ENCODE measurements around the gene ZNF664.
A peak's percentile ranks its signal among the peaks of the same experiment; 100 is the strongest.

The ZNF664 gene

GRCh38 chr12:124047045-124047566 lies 74.1 kb downstream of the ZNF664 start:
- Histone ChIP-seq H3K4me1 (ENCODE audit: control insufficient read depth in 5 of 5, insufficient read depth in 5 of 5, low read length in 5 of 5) (no peaks in the 10 kb centered on the region), H3K4me3 (ENCODE audit: low read depth in 1 of 5, low read length in 5 of 5) (no peak overlapping the region), H3K27me3 (ENCODE audit: control insufficient read depth in 5 of 5, insufficient read depth in 4 of 5, low read length in 5 of 5) (no peaks in the 10 kb centered on the region), H3K9me3 (ENCODE audit: control insufficient read depth in 5 of 5, low read length in 5 of 5) (peaks cover 0 to 22% (median 16%) of the 10 kb centered on the region in 5 donors), H3K36me3 (ENCODE audit: control insufficient read depth in 5 of 5, insufficient read depth in 5 of 5, low read length in 5 of 5) (no peaks in the 10 kb centered on the region), H3K27ac (ENCODE audit: low read depth, low read length) (no peak overlapping the region), H3K9ac (ENCODE audit: low read length in 5 of 5) (no peak overlapping the region)

DNA sequence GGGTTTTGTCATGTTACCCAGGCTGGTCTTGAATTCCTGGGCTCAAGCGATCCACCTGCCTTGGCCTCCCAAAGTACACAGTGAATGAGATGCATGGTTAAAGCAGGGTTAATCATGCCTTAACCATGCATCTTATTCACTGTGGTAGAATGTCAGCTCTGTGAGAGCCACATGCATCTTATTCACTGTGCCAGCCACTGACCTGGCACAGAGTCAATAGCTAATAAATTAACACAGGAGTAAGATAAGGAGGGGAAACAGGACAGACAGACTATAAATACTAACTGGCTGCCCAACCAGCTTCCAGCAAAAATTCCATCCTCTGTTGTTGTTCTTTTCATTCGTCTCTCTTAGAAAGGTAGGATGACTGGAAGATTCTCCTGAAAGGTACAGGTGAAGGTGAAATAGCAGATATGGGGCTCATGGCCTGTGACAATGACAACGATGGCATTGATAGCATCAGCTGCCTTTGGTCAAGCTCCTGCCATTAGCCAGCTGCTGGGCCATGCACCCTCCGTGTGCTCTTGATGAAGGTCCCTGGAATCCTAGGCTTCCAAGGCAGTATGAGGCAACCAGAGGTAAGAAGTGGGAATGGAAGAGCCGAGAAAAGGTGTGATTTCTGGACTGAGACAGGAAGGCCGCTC lies 76.6 kb downstream of the ZNF664 start:
- H3K36me3 ChIP-seq (ENCODE audit: control insufficient read depth in 5 of 5, insufficient read depth in 5 of 5, low read length in 5 of 5), result no peaks in the 10 kb centered on the region
- H3K4me1 ChIP-seq (ENCODE audit: control insufficient read depth in 5 of 5, insufficient read depth in 5 of 5, low read length in 5 of 5), result peaks cover 0 to 6% (median 6%) of the 10 kb centered on the region in 5 donors

GRCh38 chr12:124053851-124054250 lies 80.8 kb downstream of the ZNF664 start:
- Histone ChIP-seq H3K9me3 (ENCODE audit: control insufficient read depth in 5 of 5, low read length in 5 of 5) (peaks cover 0 to 2% (median 0%) of the 10 kb centered on the region in 5 donors), H3K27me3 (ENCODE audit: control insufficient read depth in 5 of 5, insufficient read depth in 4 of 5, low read length in 5 of 5) (no peaks in the 10 kb centered on the region), H3K9ac (ENCODE audit: low read length in 5 of 5) (peak overlapping the region in 2 of 5 donors; percentile 10 to 11), H3K36me3 (ENCODE audit: control insufficient read depth in 5 of 5, insufficient read depth in 5 of 5, low read length in 5 of 5) (no peaks in the 10 kb centered on the region), H3K4me3 (ENCODE audit: low read depth in 1 of 5, low read length in 5 of 5) (no peak overlapping the region), H3K27ac (ENCODE audit: low read depth, low read length) (no peak overlapping the region), H3K4me1 (ENCODE audit: control insufficient read depth in 5 of 5, insufficient read depth in 5 of 5, low read length in 5 of 5) (peaks cover 0 to 6% (median 6%) of the 10 kb centered on the region in 5 donors)

More for the DNA sequence above, 76.6 kb downstream of the ZNF664 start:
- Histone ChIP-seq H3K27me3 (ENCODE audit: control insufficient read depth in 5 of 5, insufficient read depth in 4 of 5, low read length in 5 of 5) (no peaks in the 10 kb centered on the region), H3K9ac (ENCODE audit: low read length in 5 of 5) (no peak overlapping the region), H3K9me3 (ENCODE audit: control insufficient read depth in 5 of 5, low read length in 5 of 5) (peaks cover 0 to 22% (median 16%) of the 10 kb centered on the region in 5 donors), H3K27ac (ENCODE audit: low read depth, low read length) (no peak overlapping the region), H3K4me3 (ENCODE audit: low read depth in 1 of 5, low read length in 5 of 5) (no peak overlapping the region)

DNA sequence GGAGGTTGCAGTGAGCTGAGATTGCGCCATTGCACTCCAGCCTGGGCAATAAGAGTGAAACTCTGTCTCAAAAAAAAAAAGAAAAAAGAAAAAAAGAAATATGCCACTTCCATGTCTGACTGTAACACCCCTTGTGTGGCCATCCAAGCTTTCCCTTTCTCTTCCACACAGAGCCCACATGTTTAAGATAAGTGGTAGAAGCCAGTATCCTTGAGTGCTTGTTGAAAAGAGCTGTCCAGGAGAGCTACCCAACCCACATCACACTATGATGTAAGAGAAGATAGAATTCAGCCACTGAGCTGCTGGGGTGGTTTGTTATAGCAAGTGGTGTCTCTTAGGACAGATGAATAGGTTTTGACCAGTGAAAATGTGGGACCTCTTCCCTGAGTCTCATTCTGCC lies 82.1 kb downstream of the ZNF664 start:
- H3K27me3 ChIP-seq (ENCODE audit: control insufficient read depth in 5 of 5, insufficient read depth in 4 of 5, low read length in 5 of 5), result no peaks in the 10 kb centered on the region
- no peak overlapping the region for H3K27ac ChIP-seq (ENCODE audit: low read depth, low read length)
- H3K9me3 ChIP-seq (ENCODE audit: control insufficient read depth in 5 of 5, low read length in 5 of 5), result peaks cover 0 to 3% (median 0%) of the 10 kb centered on the region in 5 donors
- H3K4me3 ChIP-seq (ENCODE audit: low read depth in 1 of 5, low read length in 5 of 5), result no peak overlapping the region
- H3K4me1 ChIP-seq (ENCODE audit: control insufficient read depth in 5 of 5, insufficient read depth in 5 of 5, low read length in 5 of 5), result peaks cover 0 to 6% (median 6%) of the 10 kb centered on the region in 5 donors
- no peak overlapping the region for H3K9ac ChIP-seq (ENCODE audit: low read length in 5 of 5)
- H3K36me3 ChIP-seq (ENCODE audit: control insufficient read depth in 5 of 5, insufficient read depth in 5 of 5, low read length in 5 of 5), result no peaks in the 10 kb centered on the region

DNA sequence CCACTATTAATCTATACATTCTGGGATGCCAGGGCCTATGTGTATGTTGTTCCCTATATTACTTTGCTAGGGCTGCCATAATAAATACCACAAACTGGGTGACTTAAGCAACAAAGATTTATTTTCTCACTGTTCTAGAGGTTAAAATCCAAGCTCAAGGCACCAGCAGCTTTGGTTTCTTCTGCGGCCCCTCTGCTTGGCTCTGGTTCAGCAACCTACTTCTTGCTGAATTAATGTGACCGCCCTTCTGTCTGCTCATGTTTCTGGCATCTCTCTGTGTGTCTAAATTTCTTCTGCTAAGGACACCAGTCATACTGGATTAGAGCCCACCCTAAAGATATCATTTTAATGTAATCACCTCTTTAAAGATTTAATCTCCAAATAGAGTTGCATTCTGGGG lies 84.7 kb downstream of the ZNF664 start:
- Histone ChIP-seq H3K9ac (ENCODE audit: low read length in 5 of 5) (no peak overlapping the region), H3K4me1 (ENCODE audit: control insufficient read depth in 5 of 5, insufficient read depth in 5 of 5, low read length in 5 of 5) (peaks cover 0 to 6% (median 6%) of the 10 kb centered on the region in 5 donors), H3K4me3 (ENCODE audit: low read depth in 1 of 5, low read length in 5 of 5) (no peak overlapping the region), H3K27me3 (ENCODE audit: control insufficient read depth in 5 of 5, insufficient read depth in 4 of 5, low read length in 5 of 5) (no peaks in the 10 kb centered on the region), H3K9me3 (ENCODE audit: control insufficient read depth in 5 of 5, low read length in 5 of 5) (peaks cover 0 to 3% (median 0%) of the 10 kb centered on the region in 5 donors), H3K36me3 (ENCODE audit: control insufficient read depth in 5 of 5, insufficient read depth in 5 of 5, low read length in 5 of 5) (no peaks in the 10 kb centered on the region), H3K27ac (ENCODE audit: low read depth, low read length) (no peak overlapping the region)

DNA sequence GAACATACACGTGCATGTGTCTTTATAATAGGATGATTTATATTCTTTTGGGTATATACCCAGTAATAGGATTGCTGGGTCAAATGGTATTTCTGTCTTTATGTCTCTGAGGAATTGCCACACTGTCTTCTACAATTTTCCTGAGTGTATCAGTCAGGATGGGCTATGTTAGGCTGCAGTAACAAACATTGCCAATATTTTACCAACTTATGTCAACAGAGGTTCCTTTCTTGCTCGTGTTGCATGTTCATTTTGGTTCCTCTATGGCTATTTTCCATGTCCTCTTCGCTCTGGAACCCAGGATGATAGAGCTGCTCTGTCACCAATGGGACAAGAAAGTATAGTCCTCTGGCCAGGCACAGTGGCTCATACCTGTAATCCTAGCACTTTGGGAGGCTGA lies 86.7 kb downstream of the ZNF664 start:
- Histone ChIP-seq H3K27me3 (ENCODE audit: control insufficient read depth in 5 of 5, insufficient read depth in 4 of 5, low read length in 5 of 5) (no peaks in the 10 kb centered on the region), H3K4me1 (ENCODE audit: control insufficient read depth in 5 of 5, insufficient read depth in 5 of 5, low read length in 5 of 5) (no peaks in the 10 kb centered on the region)

More for the DNA sequence above, 86.7 kb downstream of the ZNF664 start:
- Histone ChIP-seq H3K36me3 (ENCODE audit: control insufficient read depth in 5 of 5, insufficient read depth in 5 of 5, low read length in 5 of 5) (no peaks in the 10 kb centered on the region), H3K9ac (ENCODE audit: low read length in 5 of 5) (no peak overlapping the region), H3K9me3 (ENCODE audit: control insufficient read depth in 5 of 5, low read length in 5 of 5) (peaks cover 0 to 3% (median 0%) of the 10 kb centered on the region in 5 donors), H3K27ac (ENCODE audit: low read depth, low read length) (no peak overlapping the region), H3K4me3 (ENCODE audit: low read depth in 1 of 5, low read length in 5 of 5) (no peak overlapping the region)

Measured in subcutaneous abdominal adipose tissue (tissue), 5 donors.